ENCODE results near the gene PPP2R5C. TPM values are rescaled to one million over a fixed set of nuclear protein-coding genes. Genes with fewer than 3 reads are reported as not detected.

PPP2R5C gene
- total RNA-seq, 1 experiment from 2014 or later, result 96.1 TPM

DNA sequence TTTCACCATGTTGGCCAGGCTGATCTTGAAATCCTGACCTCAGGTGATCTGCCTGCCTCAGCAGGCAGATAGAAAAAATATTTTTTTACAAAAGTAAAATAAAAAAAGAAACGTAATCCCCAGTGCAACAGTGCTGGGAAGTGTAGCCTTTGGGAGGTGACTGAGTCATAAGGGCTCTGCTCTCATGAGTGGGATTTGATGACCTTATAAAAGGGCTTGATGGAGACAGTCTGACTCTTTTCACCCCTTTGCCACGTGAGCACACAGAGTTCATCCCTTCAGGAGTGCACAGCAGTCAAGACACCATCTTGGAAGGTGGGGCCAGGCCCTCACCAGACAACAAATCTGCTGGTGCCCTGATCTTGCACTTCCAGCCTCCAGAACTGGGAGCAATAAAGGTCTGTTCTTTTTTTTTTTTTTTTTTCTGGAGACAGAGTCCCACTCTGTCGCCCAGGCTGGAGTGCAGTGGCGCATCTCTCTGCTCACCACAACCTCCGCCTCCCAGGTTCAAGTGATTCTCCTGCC, 178.2 kb downstream of the PPP2R5C start:
- intact Hi-C loops (cut with micrococcal nuclease), result no loop called here
- Histone ChIP-seq H3K27ac (ENCODE audit: low read length) (no peak overlapping the region), H3K4me3 (ENCODE audit: low read length) (no peak overlapping the region), H3K9me2 (replicated peaks; ENCODE audit: low read length) (no peaks in the 10 kb centered on the region), H3K9ac (ENCODE audit: low read length) (no peak overlapping the region), H3K79me2 (ENCODE audit: low read length) (no peaks in the 10 kb centered on the region), H4K20me1 (ENCODE audit: low read length) (no peaks in the 10 kb centered on the region), H3K36me3 (ENCODE audit: low read depth, low read length) (no peaks in the 10 kb centered on the region), H3K27me3 (ENCODE audit: low read length) (no peaks in the 10 kb centered on the region), H3K9me3 (ENCODE audit: low read length) (no peaks in the 10 kb centered on the region), H3F3A (ENCODE audit: low read length, unreplicated experiment) (no peaks in the 10 kb centered on the region), H2AFZ (ENCODE audit: low read length) (no peak overlapping the region), H3K4me2 (ENCODE audit: low read length) (no peak overlapping the region), H3K4me1 (ENCODE audit: insufficient read depth, low read length) (no peaks in the 10 kb centered on the region)
- CTCF ChIA-PET, result no interaction called here
- POLR2A ChIA-PET (ENCODE audit: unreplicated experiment), result no interaction called here
- no peak for ATAC-seq
- DNase-seq, result no peak
- no TSS peak for BruUV-seq (replicated peaks)
- TF ChIP-seq EZH2phosphoT487 (IDR thresholded peaks at IDR 0.05; ENCODE audit: borderline replicate concordance, low read length) (no peak), CTCF (conservative IDR thresholded peaks at IDR 0.05; ENCODE audit: low read depth, low read length) (no peak), EZH2 (IDR thresholded peaks at IDR 0.05; ENCODE audit: low read length, unreplicated experiment) (no peak)

GRCh38 chr14:101944451-101944850, 182.9 kb downstream of the PPP2R5C start:
- no peaks in the 10 kb centered on the region for H3F3A ChIP-seq (ENCODE audit: low read length, unreplicated experiment)
- no peak overlapping the region for H2AFZ ChIP-seq (ENCODE audit: low read length)
- TF ChIP-seq EZH2phosphoT487 (IDR thresholded peaks at IDR 0.05; ENCODE audit: borderline replicate concordance, low read length) (no peak), EZH2 (IDR thresholded peaks at IDR 0.05; ENCODE audit: low read length, unreplicated experiment) (no peak), CTCF (conservative IDR thresholded peaks at IDR 0.05; ENCODE audit: low read depth, low read length) (no peak)
- no TSS peak for BruUV-seq (replicated peaks)
- ATAC-seq, result no peak
- no peak overlapping the region for H3K4me3 ChIP-seq (ENCODE audit: low read length)
- no peaks in the 10 kb centered on the region for H3K36me3 ChIP-seq (ENCODE audit: low read depth, low read length)
- H3K79me2 ChIP-seq (ENCODE audit: low read length), result peaks cover 11% of the 10 kb centered on the region
- intact Hi-C loops (cut with micrococcal nuclease), result no loop called here
- no peaks in the 10 kb centered on the region for H4K20me1 ChIP-seq (ENCODE audit: low read length)
- H3K9me2 ChIP-seq (replicated peaks; ENCODE audit: low read length), result no peaks in the 10 kb centered on the region
- no peak overlapping the region for H3K4me2 ChIP-seq (ENCODE audit: low read length)
- DNase-seq, result no peak
- ChIA-PET CTCF (no interaction called here), POLR2A (ENCODE audit: unreplicated experiment) (no interaction called here)
- H3K9me3 ChIP-seq (ENCODE audit: low read length), result no peaks in the 10 kb centered on the region
- no peak overlapping the region for H3K27ac ChIP-seq (ENCODE audit: low read length)
- no peaks in the 10 kb centered on the region for H3K27me3 ChIP-seq (ENCODE audit: low read length)
- H3K4me1 ChIP-seq (ENCODE audit: insufficient read depth, low read length), result peaks cover 8% of the 10 kb centered on the region
- H3K9ac ChIP-seq (ENCODE audit: low read length), result no peak overlapping the region

GRCh38 chr14:101945171-101945570, 183.7 kb downstream of the PPP2R5C start:
- Histone ChIP-seq H3K4me1 (ENCODE audit: insufficient read depth, low read length) (peaks cover 9% of the 10 kb centered on the region), H3K9me3 (ENCODE audit: low read length) (no peaks in the 10 kb centered on the region), H3K4me2 (ENCODE audit: low read length) (no peak overlapping the region), H3K4me3 (ENCODE audit: low read length) (no peak overlapping the region), H4K20me1 (ENCODE audit: low read length) (no peaks in the 10 kb centered on the region), H3K79me2 (ENCODE audit: low read length) (peaks cover 12% of the 10 kb centered on the region), H3K36me3 (ENCODE audit: low read depth, low read length) (no peaks in the 10 kb centered on the region), H2AFZ (ENCODE audit: low read length) (no peak overlapping the region), H3K27ac (ENCODE audit: low read length) (no peak overlapping the region), H3K9me2 (replicated peaks; ENCODE audit: low read length) (no peaks in the 10 kb centered on the region), H3F3A (ENCODE audit: low read length, unreplicated experiment) (no peaks in the 10 kb centered on the region), H3K9ac (ENCODE audit: low read length) (no peak overlapping the region), H3K27me3 (ENCODE audit: low read length) (no peaks in the 10 kb centered on the region)
- ChIA-PET CTCF (no interaction called here), POLR2A (ENCODE audit: unreplicated experiment) (interaction anchor here (0.6 kb wide), 1 partner anchor 143 kb away, joined by 4 read pairs; no protein-coding TSS in a partner anchor)
- no TSS peak for BruUV-seq (replicated peaks)
- DNase-seq, result no peak
- TF ChIP-seq EZH2 (IDR thresholded peaks at IDR 0.05; ENCODE audit: low read length, unreplicated experiment) (no peak), EZH2phosphoT487 (IDR thresholded peaks at IDR 0.05; ENCODE audit: borderline replicate concordance, low read length) (no peak), CTCF (conservative IDR thresholded peaks at IDR 0.05; ENCODE audit: low read depth, low read length) (no peak)
- ATAC-seq, result no peak
- intact Hi-C loops (cut with micrococcal nuclease), result no loop called here
